Thyroid gland (tissue), 4 donors: ENCODE results near the gene RALGAPA1.

Source experiments
- POLR2A ChIP-seq, 2 donors: fragments of 450-650 bp; IDR thresholded peaks; one replicate each; pipeline ENCODE4 v1.6.1; 2017; ENCODE audit warnings: antibody characterized with exemption in 2 of 2, mild to moderate bottlenecking in 2 of 2, moderate library complexity in 1 of 2
- TF ChIP-seq, protein P1 (sequence below), 6 experiments: fragments of 200-600 bp in 3 of 6; fragments of 450-650 bp in 3 of 6; sonication (generic) in 3 of 6; IDR thresholded peaks; one replicate each; pipeline ENCODE4 v1.5.1; 2016 to 2019; ENCODE audit warnings: antibody characterized with exemption in 6 of 6, mild to moderate bottlenecking in 2 of 6, inconsistent platforms in 1 of 6, moderate library complexity in 1 of 6

DNA sequence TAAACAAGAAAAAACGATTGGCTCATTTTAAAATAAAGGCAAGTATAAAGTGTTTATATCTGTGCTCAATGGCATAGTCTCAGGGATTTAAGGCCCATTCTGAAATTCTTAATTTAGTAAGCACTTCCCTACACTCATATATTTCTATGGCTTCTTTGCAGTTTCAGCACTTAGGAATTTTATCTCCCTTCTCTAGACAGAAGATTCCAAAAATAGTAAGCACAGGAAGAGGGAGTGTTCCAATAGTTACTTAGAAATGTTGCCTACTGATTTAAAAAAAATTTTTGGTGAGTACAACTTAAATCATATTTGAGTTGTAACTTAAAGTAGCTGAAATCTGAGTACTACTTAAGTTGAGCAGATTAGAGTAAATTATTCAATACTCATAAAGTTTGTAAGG lies 255.3 kb downstream of the RALGAPA1 start:
- no peak for TF ChIP-seq POLR2A (IDR thresholded peaks at IDR 0.05)
- TF ChIP-seq, protein P1, sequence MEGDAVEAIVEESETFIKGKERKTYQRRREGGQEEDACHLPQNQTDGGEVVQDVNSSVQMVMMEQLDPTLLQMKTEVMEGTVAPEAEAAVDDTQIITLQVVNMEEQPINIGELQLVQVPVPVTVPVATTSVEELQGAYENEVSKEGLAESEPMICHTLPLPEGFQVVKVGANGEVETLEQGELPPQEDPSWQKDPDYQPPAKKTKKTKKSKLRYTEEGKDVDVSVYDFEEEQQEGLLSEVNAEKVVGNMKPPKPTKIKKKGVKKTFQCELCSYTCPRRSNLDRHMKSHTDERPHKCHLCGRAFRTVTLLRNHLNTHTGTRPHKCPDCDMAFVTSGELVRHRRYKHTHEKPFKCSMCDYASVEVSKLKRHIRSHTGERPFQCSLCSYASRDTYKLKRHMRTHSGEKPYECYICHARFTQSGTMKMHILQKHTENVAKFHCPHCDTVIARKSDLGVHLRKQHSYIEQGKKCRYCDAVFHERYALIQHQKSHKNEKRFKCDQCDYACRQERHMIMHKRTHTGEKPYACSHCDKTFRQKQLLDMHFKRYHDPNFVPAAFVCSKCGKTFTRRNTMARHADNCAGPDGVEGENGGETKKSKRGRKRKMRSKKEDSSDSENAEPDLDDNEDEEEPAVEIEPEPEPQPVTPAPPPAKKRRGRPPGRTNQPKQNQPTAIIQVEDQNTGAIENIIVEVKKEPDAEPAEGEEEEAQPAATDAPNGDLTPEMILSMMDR (IDR thresholded peaks at IDR 0.05): no peak
